ENCODE results near the gene MUC20.
"Not testable (repeated sequence)": the region's sequence is repeated elsewhere in the genome, so short reads cannot be mapped to it uniquely, and the experiment has no call there.

DNA sequence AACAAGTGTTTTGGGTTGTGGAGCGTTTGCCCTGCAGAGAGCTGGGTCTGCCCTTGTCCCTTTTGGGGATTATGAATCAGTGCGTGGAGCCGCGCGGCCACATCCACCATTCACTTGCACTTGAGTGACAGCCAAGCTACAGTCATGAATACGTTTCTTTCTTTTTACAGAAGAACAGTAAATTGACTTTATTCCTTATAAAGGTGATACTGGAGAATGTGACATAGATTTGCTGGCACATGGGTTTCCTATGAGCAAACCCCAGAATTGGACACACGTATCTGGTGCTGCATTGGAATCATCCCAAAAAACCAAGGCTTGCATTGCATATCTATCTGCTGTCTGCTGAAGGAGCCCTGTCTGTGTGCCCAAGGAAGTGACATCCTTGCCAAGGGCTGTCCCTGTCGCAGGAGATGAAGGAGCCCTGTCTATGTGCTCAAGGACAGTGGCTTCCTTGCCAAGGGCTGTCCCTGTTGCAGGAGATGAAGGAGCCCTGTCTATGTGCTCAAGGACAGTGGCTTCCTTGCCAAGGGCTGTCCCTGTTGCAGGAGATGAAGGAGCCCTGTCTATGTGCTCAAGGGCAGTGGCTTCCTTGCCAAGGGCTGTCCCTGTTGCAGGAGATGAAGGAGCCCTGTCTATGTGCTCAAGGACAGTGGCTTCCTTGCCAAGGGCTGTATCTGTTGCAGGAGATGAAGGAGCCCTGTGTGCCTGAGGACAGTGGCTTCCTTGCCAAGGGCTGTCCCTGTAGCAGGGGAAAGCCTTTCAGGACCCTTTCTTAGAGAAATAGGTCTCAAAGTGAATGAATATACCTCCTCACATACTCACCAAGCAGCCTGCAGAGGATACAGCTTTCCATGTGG lies 26.3 kb upstream of the MUC20 start:
- not testable (repeated sequence) for TF ChIP-seq CTCF, POLR2A, POLR2AphosphoS5, EP300 (IDR thresholded peaks at IDR 0.05)
